Astrocyte (in vitro differentiated cells and primary cell): ENCODE data around the gene PAPPA2.

Experiments used
- EZH2 ChIP-seq: IDR thresholded peaks from 2 replicates; pipeline ENCODE4 v1.6.1; 2012; ENCODE audit warnings: mild to moderate bottlenecking, low read length, inconsistent platforms; ENCODE audit not compliant: insufficient read depth
- TF ChIP-seq, protein P1 (sequence below): IDR thresholded peaks from 2 replicates; pipeline ENCODE4 v1.5.1; 2011; ENCODE audit warnings: low read depth, mild to moderate bottlenecking, inconsistent platforms, low read length, moderate library complexity; ENCODE audit not compliant: insufficient read depth

DNA sequence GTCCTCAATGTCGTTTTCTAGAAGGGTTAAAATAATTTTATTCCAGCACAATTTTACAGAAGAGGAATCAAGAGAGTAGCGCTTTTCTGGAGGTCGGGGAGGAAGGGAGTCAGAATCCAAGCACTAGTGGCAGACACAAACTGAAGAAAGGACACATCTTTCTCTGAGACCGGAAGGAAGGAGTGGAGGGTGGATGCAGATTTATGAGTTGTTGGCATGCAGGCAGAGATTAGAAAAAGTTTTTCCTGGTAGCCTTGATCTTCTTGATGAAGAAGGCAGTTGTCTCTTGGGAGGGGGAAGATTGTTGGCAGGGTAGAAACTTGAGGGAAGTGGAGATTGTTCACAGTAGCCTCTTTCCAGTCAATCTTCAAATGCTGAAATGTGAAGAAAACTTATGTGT is 149.8 kb downstream of the PAPPA2 start:
- TF ChIP-seq, protein P1, sequence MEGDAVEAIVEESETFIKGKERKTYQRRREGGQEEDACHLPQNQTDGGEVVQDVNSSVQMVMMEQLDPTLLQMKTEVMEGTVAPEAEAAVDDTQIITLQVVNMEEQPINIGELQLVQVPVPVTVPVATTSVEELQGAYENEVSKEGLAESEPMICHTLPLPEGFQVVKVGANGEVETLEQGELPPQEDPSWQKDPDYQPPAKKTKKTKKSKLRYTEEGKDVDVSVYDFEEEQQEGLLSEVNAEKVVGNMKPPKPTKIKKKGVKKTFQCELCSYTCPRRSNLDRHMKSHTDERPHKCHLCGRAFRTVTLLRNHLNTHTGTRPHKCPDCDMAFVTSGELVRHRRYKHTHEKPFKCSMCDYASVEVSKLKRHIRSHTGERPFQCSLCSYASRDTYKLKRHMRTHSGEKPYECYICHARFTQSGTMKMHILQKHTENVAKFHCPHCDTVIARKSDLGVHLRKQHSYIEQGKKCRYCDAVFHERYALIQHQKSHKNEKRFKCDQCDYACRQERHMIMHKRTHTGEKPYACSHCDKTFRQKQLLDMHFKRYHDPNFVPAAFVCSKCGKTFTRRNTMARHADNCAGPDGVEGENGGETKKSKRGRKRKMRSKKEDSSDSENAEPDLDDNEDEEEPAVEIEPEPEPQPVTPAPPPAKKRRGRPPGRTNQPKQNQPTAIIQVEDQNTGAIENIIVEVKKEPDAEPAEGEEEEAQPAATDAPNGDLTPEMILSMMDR, result no peak
- TF ChIP-seq EZH2, result no peak
